Measurements from ENCODE around the gene MCF2L.

The MCF2L gene

GRCh38 chr13:113080901-113081521, 112.0 kb downstream of the MCF2L start:
- no peak overlapping the region for H3K14ac ChIP-seq (ENCODE audit: low read length in 2 of 2)
- no peak overlapping the region for H2BK12ac ChIP-seq (ENCODE audit: low read length in 2 of 2)
- no peak overlapping the region for H4K8ac ChIP-seq (ENCODE audit: low read length)
- H3K23ac ChIP-seq (ENCODE audit: low read length in 2 of 2) = no peak overlapping the region
- 92% methylated on average over 21 of the region's 25 CpGs for WGBS
- peaks cover 11 to 25% of the 10 kb centered on the region in 2 experiments for H3K27me3 ChIP-seq (ENCODE audit: control insufficient read depth in 1 of 2, insufficient read depth in 1 of 2, low read length in 2 of 2)
- H2AK5ac ChIP-seq (ENCODE audit: low read length, severe bottlenecking) = no peak overlapping the region
- no peak overlapping the region for H4K91ac ChIP-seq (ENCODE audit: low read length)
- no peak overlapping the region for H2AFZ ChIP-seq (ENCODE audit: low read depth, low read length)
- H3K18ac ChIP-seq (ENCODE audit: low read depth in 1 of 2, low read length in 2 of 2) = no peak overlapping the region
- H3K36me3 ChIP-seq (ENCODE audit: control insufficient read depth in 1 of 2, insufficient read depth in 2 of 2, low read depth in 1 of 2, low read length in 2 of 2) = no peaks in the 10 kb centered on the region
- H3K4me3 ChIP-seq (ENCODE audit: insufficient read depth in 1 of 2, low read depth in 1 of 2, low read length in 2 of 2) = no peak overlapping the region
- H3K79me1 ChIP-seq (replicated peaks; ENCODE audit: low read length, poor library complexity, severe bottlenecking) = no peaks in the 10 kb centered on the region
- no peak overlapping the region for H2BK15ac ChIP-seq (ENCODE audit: low read depth, poor library complexity, severe bottlenecking)
- peaks cover 2% of the 10 kb centered on the region for H3K4me1 ChIP-seq (ENCODE audit: control insufficient read depth, insufficient read depth, low read depth, low read length)
- H3K9me3 ChIP-seq (ENCODE audit: control insufficient read depth, low read length) = no peaks in the 10 kb centered on the region
- no peak overlapping the region for H3K9ac ChIP-seq (ENCODE audit: low read length)
- no peak overlapping the region for H2BK5ac ChIP-seq (ENCODE audit: low read depth, low read length, poor library complexity, severe bottlenecking)
- H3K4me2 ChIP-seq (ENCODE audit: low read length, poor library complexity, severe bottlenecking) = no peak overlapping the region
- no peak overlapping the region for H3K27ac ChIP-seq (ENCODE audit: low read length, poor library complexity, severe bottlenecking)
- DNase-seq = no peak
- no peak overlapping the region for H3K4ac ChIP-seq (ENCODE audit: low read depth in 1 of 2, low read length in 2 of 2)
- H2BK120ac ChIP-seq (ENCODE audit: low read depth, low read length) = no peak overlapping the region

- H2BK120ac ChIP-seq (ENCODE audit: low read depth, low read length) = no peak overlapping the region
- H3K4me3 ChIP-seq (ENCODE audit: insufficient read depth in 1 of 2, low read depth in 1 of 2, low read length in 2 of 2) = no peak overlapping the region
- DNase-seq = no peak
- H3K23ac ChIP-seq (ENCODE audit: low read length in 2 of 2) = no peak overlapping the region
- H3K27ac ChIP-seq (ENCODE audit: low read length, poor library complexity, severe bottlenecking) = no peak overlapping the region
- 74% methylated on average over 19 of the region's 26 CpGs for WGBS
- H3K79me1 ChIP-seq (replicated peaks; ENCODE audit: low read length, poor library complexity, severe bottlenecking) = no peaks in the 10 kb centered on the region
- no peak overlapping the region for H3K9ac ChIP-seq (ENCODE audit: low read length)
- H3K4me1 ChIP-seq (ENCODE audit: control insufficient read depth, insufficient read depth, low read depth, low read length) = peaks cover 2% of the 10 kb centered on the region
- no peak overlapping the region for H4K8ac ChIP-seq (ENCODE audit: low read length)
- no peak overlapping the region for H2AFZ ChIP-seq (ENCODE audit: low read depth, low read length)
- no peak overlapping the region for H3K4ac ChIP-seq (ENCODE audit: low read depth in 1 of 2, low read length in 2 of 2)
- H4K91ac ChIP-seq (ENCODE audit: low read length) = no peak overlapping the region
- H3K18ac ChIP-seq (ENCODE audit: low read depth in 1 of 2, low read length in 2 of 2) = no peak overlapping the region
- no peaks in the 10 kb centered on the region for H3K9me3 ChIP-seq (ENCODE audit: control insufficient read depth, low read length)
- no peak overlapping the region for H3K4me2 ChIP-seq (ENCODE audit: low read length, poor library complexity, severe bottlenecking)
- H3K14ac ChIP-seq (ENCODE audit: low read length in 2 of 2) = no peak overlapping the region
- no peak overlapping the region for H2BK15ac ChIP-seq (ENCODE audit: low read depth, poor library complexity, severe bottlenecking)
- H2BK5ac ChIP-seq (ENCODE audit: low read depth, low read length, poor library complexity, severe bottlenecking) = no peak overlapping the region
- H3K36me3 ChIP-seq (ENCODE audit: control insufficient read depth in 1 of 2, insufficient read depth in 2 of 2, low read depth in 1 of 2, low read length in 2 of 2) = no peaks in the 10 kb centered on the region
- H2BK12ac ChIP-seq (ENCODE audit: low read length in 2 of 2) = no peak overlapping the region
- H3K27me3 ChIP-seq (ENCODE audit: control insufficient read depth in 1 of 2, insufficient read depth in 1 of 2, low read length in 2 of 2) = peaks cover 11 to 25% of the 10 kb centered on the region in 2 experiments
- no peak overlapping the region for H2AK5ac ChIP-seq (ENCODE audit: low read length, severe bottlenecking)
Measured at GRCh38 chr13:113082198-113083021, 113.4 kb downstream of the MCF2L start.

DNA sequence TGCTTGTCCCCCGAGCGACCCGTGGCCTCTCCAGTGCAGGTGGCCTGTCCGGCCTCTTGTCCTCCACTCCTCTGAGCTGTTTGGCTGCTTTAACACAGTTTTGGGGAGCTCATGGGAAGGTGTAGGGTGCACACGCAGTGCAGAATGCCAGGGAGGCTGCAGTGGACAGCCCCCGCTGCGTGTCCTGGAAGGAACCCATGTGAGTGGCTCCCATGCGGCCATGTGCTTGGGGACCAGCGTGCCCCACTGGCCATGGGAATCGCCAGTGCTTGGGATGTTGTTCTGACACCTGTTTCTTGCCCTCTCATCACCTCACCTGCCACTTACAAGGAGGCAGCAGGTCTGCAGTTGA, 114.0 kb downstream of the MCF2L start:
- H3K4me3 ChIP-seq (ENCODE audit: insufficient read depth in 1 of 2, low read depth in 1 of 2, low read length in 2 of 2) = no peak overlapping the region
- H2BK120ac ChIP-seq (ENCODE audit: low read depth, low read length) = no peak overlapping the region
- H3K9me3 ChIP-seq (ENCODE audit: control insufficient read depth, low read length) = no peaks in the 10 kb centered on the region
- WGBS = 82% methylated on average over 10 of the region's 10 CpGs
- DNase-seq = no peak
- peaks cover 2% of the 10 kb centered on the region for H3K4me1 ChIP-seq (ENCODE audit: control insufficient read depth, insufficient read depth, low read depth, low read length)
- no peak overlapping the region for H3K9ac ChIP-seq (ENCODE audit: low read length)
- H4K8ac ChIP-seq (ENCODE audit: low read length) = no peak overlapping the region
- H2AK5ac ChIP-seq (ENCODE audit: low read length, severe bottlenecking) = no peak overlapping the region
- no peak overlapping the region for H3K14ac ChIP-seq (ENCODE audit: low read length in 2 of 2)
- H3K23ac ChIP-seq (ENCODE audit: low read length in 2 of 2) = no peak overlapping the region
- no peak overlapping the region for H3K4ac ChIP-seq (ENCODE audit: low read depth in 1 of 2, low read length in 2 of 2)
- H3K36me3 ChIP-seq (ENCODE audit: control insufficient read depth in 1 of 2, insufficient read depth in 2 of 2, low read depth in 1 of 2, low read length in 2 of 2) = no peaks in the 10 kb centered on the region
- no peak overlapping the region for H3K18ac ChIP-seq (ENCODE audit: low read depth in 1 of 2, low read length in 2 of 2)
- peaks cover 11 to 25% of the 10 kb centered on the region in 2 experiments for H3K27me3 ChIP-seq (ENCODE audit: control insufficient read depth in 1 of 2, insufficient read depth in 1 of 2, low read length in 2 of 2)
- H3K27ac ChIP-seq (ENCODE audit: low read length, poor library complexity, severe bottlenecking) = no peak overlapping the region
- no peak overlapping the region for H4K91ac ChIP-seq (ENCODE audit: low read length)
- H2BK12ac ChIP-seq (ENCODE audit: low read length in 2 of 2) = no peak overlapping the region
- H2BK15ac ChIP-seq (ENCODE audit: low read depth, poor library complexity, severe bottlenecking) = no peak overlapping the region
- no peak overlapping the region for H2BK5ac ChIP-seq (ENCODE audit: low read depth, low read length, poor library complexity, severe bottlenecking)
- H2AFZ ChIP-seq (ENCODE audit: low read depth, low read length) = no peak overlapping the region
- no peak overlapping the region for H3K4me2 ChIP-seq (ENCODE audit: low read length, poor library complexity, severe bottlenecking)
- no peaks in the 10 kb centered on the region for H3K79me1 ChIP-seq (replicated peaks; ENCODE audit: low read length, poor library complexity, severe bottlenecking)

- 85% methylated on average over 15 of the region's 18 CpGs for WGBS
- H2AK5ac ChIP-seq (ENCODE audit: low read length, severe bottlenecking) = no peak overlapping the region
- H2AFZ ChIP-seq (ENCODE audit: low read depth, low read length) = no peak overlapping the region
- H3K4me2 ChIP-seq (ENCODE audit: low read length, poor library complexity, severe bottlenecking) = no peak overlapping the region
- H2BK12ac ChIP-seq (ENCODE audit: low read length in 2 of 2) = no peak overlapping the region
- no peak overlapping the region for H3K27ac ChIP-seq (ENCODE audit: low read length, poor library complexity, severe bottlenecking)
- no peak overlapping the region for H4K8ac ChIP-seq (ENCODE audit: low read length)
- H3K18ac ChIP-seq (ENCODE audit: low read depth in 1 of 2, low read length in 2 of 2) = no peak overlapping the region
- H3K9ac ChIP-seq (ENCODE audit: low read length) = no peak overlapping the region
- H3K14ac ChIP-seq (ENCODE audit: low read length in 2 of 2) = no peak overlapping the region
- H2BK5ac ChIP-seq (ENCODE audit: low read depth, low read length, poor library complexity, severe bottlenecking) = no peak overlapping the region
- no peak overlapping the region for H3K4ac ChIP-seq (ENCODE audit: low read depth in 1 of 2, low read length in 2 of 2)
- peaks cover 11 to 25% of the 10 kb centered on the region in 2 experiments for H3K27me3 ChIP-seq (ENCODE audit: control insufficient read depth in 1 of 2, insufficient read depth in 1 of 2, low read length in 2 of 2)
- peaks cover 2% of the 10 kb centered on the region for H3K4me1 ChIP-seq (ENCODE audit: control insufficient read depth, insufficient read depth, low read depth, low read length)
- DNase-seq = no peak
- H3K4me3 ChIP-seq (ENCODE audit: insufficient read depth in 1 of 2, low read depth in 1 of 2, low read length in 2 of 2) = no peak overlapping the region
- H3K36me3 ChIP-seq (ENCODE audit: control insufficient read depth in 1 of 2, insufficient read depth in 2 of 2, low read depth in 1 of 2, low read length in 2 of 2) = no peaks in the 10 kb centered on the region
- H3K23ac ChIP-seq (ENCODE audit: low read length in 2 of 2) = no peak overlapping the region
- H3K9me3 ChIP-seq (ENCODE audit: control insufficient read depth, low read length) = no peaks in the 10 kb centered on the region
- H3K79me1 ChIP-seq (replicated peaks; ENCODE audit: low read length, poor library complexity, severe bottlenecking) = no peaks in the 10 kb centered on the region
- H2BK120ac ChIP-seq (ENCODE audit: low read depth, low read length) = no peak overlapping the region
- H4K91ac ChIP-seq (ENCODE audit: low read length) = no peak overlapping the region
- H2BK15ac ChIP-seq (ENCODE audit: low read depth, poor library complexity, severe bottlenecking) = no peak overlapping the region
Measured at GRCh38 chr13:113083402-113084061, 114.5 kb downstream of the MCF2L start.

Measured in mesenchymal stem cell (in vitro differentiated cells and primary cell).